ENCODE results near the gene AKAP6. TPM values are rescaled to one million over a fixed set of nuclear protein-coding genes. Genes with fewer than 3 reads are reported as not detected.

AKAP6 gene
- total RNA-seq, 1 donor from 2014 or later = 3.4 TPM

- Mint-ChIP-seq H3K27me3 (peaks cover 4% of the 10 kb centered on the region), H3K9me3 (ENCODE audit: low read depth) (no peaks in the 10 kb centered on the region), H3K27ac (no peak overlapping the region), H3K4me3 (ENCODE audit: low read depth) (no peak overlapping the region), H3K36me3 (ENCODE audit: insufficient read depth) (no peaks in the 10 kb centered on the region), H3K4me1 (ENCODE audit: low read depth) (peaks cover 1% of the 10 kb centered on the region)
- no peak for TF ChIP-seq CTCF (IDR thresholded peaks at IDR 0.05; ENCODE audit: unreplicated experiment)
- no peak for DNase-seq (ENCODE audit: low spot score, unreplicated experiment)
Measured at GRCh38 chr14:32601906-32602305, 272.8 kb downstream of the AKAP6 start.

- TF ChIP-seq CTCF (IDR thresholded peaks at IDR 0.05; ENCODE audit: unreplicated experiment) = no peak
- no peaks in the 10 kb centered on the region for H3K9me3 Mint-ChIP-seq (ENCODE audit: low read depth)
- peaks cover 4% of the 10 kb centered on the region for H3K27me3 Mint-ChIP-seq
- no peaks in the 10 kb centered on the region for H3K36me3 Mint-ChIP-seq (ENCODE audit: insufficient read depth)
- no peak overlapping the region for H3K27ac Mint-ChIP-seq
- no peak for DNase-seq (ENCODE audit: low spot score, unreplicated experiment)
- H3K4me1 Mint-ChIP-seq (ENCODE audit: low read depth) = peaks cover 1% of the 10 kb centered on the region
- no peak overlapping the region for H3K4me3 Mint-ChIP-seq (ENCODE audit: low read depth)
Measured at GRCh38 chr14:32602699-32603098, 273.6 kb downstream of the AKAP6 start.

GRCh38 chr14:32603992-32604565, 275.0 kb downstream of the AKAP6 start:
- H3K27me3 Mint-ChIP-seq = peaks cover 4% of the 10 kb centered on the region
- H3K9me3 Mint-ChIP-seq (ENCODE audit: low read depth) = no peaks in the 10 kb centered on the region
- no peaks in the 10 kb centered on the region for H3K36me3 Mint-ChIP-seq (ENCODE audit: insufficient read depth)
- peaks cover 1% of the 10 kb centered on the region for H3K4me1 Mint-ChIP-seq (ENCODE audit: low read depth)
- TF ChIP-seq CTCF (IDR thresholded peaks at IDR 0.05; ENCODE audit: unreplicated experiment) = no peak
- no peak for DNase-seq (ENCODE audit: low spot score, unreplicated experiment)
- H3K4me3 Mint-ChIP-seq (ENCODE audit: low read depth) = no peak overlapping the region
- H3K27ac Mint-ChIP-seq = no peak overlapping the region

- no peak for TF ChIP-seq CTCF (IDR thresholded peaks at IDR 0.05; ENCODE audit: unreplicated experiment)
- peaks cover 1% of the 10 kb centered on the region for H3K4me1 Mint-ChIP-seq (ENCODE audit: low read depth)
Measured at GRCh38 chr14:32606301-32606700, 277.2 kb downstream of the AKAP6 start.

GRCh38 chr14:32607399-32607798, 278.3 kb downstream of the AKAP6 start:
- no peak for DNase-seq (ENCODE audit: low spot score, unreplicated experiment)
- Mint-ChIP-seq H3K27me3 (no peaks in the 10 kb centered on the region), H3K9me3 (ENCODE audit: low read depth) (no peaks in the 10 kb centered on the region), H3K4me1 (ENCODE audit: low read depth) (no peaks in the 10 kb centered on the region), H3K27ac (no peak overlapping the region), H3K4me3 (ENCODE audit: low read depth) (no peak overlapping the region), H3K36me3 (ENCODE audit: insufficient read depth) (no peaks in the 10 kb centered on the region)
- TF ChIP-seq CTCF (IDR thresholded peaks at IDR 0.05; ENCODE audit: unreplicated experiment) = no peak

More at GRCh38 chr14:32606301-32606700, 277.2 kb downstream of the AKAP6 start:
- Mint-ChIP-seq H3K27me3 (peaks cover 4% of the 10 kb centered on the region), H3K36me3 (ENCODE audit: insufficient read depth) (no peaks in the 10 kb centered on the region), H3K27ac (no peak overlapping the region), H3K9me3 (ENCODE audit: low read depth) (no peaks in the 10 kb centered on the region), H3K4me3 (ENCODE audit: low read depth) (no peak overlapping the region)
- DNase-seq (ENCODE audit: low spot score, unreplicated experiment) = no peak
